PFSK-1 (cell line): ENCODE data around the gene RNPEP.

ENCODE experiments used
- FOXP2 ChIP-seq: optimal IDR thresholded peaks from 2 replicates; pipeline ENCODE3; 2011; ENCODE audit warnings: borderline replicate concordance, control low read depth, inconsistent platforms; ENCODE audit not compliant: insufficient read depth; ENCODE audit errors: extremely low read length, extremely low read depth
- POLR2AphosphoS5 ChIP-seq: IDR thresholded peaks from 2 replicates; pipeline ENCODE4 v1.6.1; 2012; ENCODE audit warnings: low read depth, mild to moderate bottlenecking, control low read depth, low read length, moderate library complexity
- TAF1 ChIP-seq: IDR thresholded peaks from 2 replicates; pipeline ENCODE4 v1.6.1; 2012; ENCODE audit warnings: low read length, control low read depth, borderline replicate concordance; ENCODE audit not compliant: insufficient read depth

- no peak for TF ChIP-seq POLR2AphosphoS5
- no peak for TF ChIP-seq FOXP2
- TF ChIP-seq TAF1 = no peak
Measured at GRCh38 chr1:201944639-201945038, 37.8 kb upstream of the RNPEP start.
